NCI-H748 treated with DMSO at 0.1 percent for 48 hours (cell line): ENCODE results near the gene C16orf54.
"Not testable (repeated sequence)": the region's sequence is repeated elsewhere in the genome, so short reads cannot be mapped to it uniquely, and the experiment has no call there.

Experiments used
- DNase-seq: peaks from one replicate; lab custom pipeline; 2025; lab: John Stamatoyannopoulos, UW

Gene C16orf54

GRCh38 chr16:29739927-29740629, 5.7 kb downstream of the C16orf54 start:
- not testable (repeated sequence) for DNase-seq

GRCh38 chr16:29738514-29738913, 7.3 kb downstream of the C16orf54 start:
- no peak for DNase-seq

DNA sequence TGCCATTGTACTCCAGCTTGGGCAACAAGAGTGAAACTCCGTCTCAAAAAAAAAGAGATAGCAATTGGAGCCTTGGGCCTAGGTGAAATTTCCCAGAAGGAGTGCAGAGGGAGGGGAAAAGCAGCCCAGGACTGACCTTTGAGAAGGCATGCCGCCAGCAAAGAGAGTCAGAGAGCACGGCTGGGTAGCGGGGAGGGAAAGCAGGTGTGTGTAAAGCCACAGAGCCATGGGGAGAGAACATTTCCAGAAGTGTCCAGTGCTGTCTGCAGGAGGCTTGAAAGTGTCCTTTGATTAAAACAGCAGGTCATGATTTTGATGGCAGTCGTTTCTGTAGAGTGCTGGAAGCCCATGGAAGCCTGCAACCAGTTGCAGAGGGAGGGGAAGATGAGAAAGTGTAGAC, 8.1 kb downstream of the C16orf54 start:
- DNase-seq: no peak

GRCh38 chr16:29736764-29737163, 9.0 kb downstream of the C16orf54 start:
- DNase-seq: no peak

- DNase-seq: no peak
Measured at GRCh38 chr16:29736112-29736511, 9.7 kb downstream of the C16orf54 start.

DNA sequence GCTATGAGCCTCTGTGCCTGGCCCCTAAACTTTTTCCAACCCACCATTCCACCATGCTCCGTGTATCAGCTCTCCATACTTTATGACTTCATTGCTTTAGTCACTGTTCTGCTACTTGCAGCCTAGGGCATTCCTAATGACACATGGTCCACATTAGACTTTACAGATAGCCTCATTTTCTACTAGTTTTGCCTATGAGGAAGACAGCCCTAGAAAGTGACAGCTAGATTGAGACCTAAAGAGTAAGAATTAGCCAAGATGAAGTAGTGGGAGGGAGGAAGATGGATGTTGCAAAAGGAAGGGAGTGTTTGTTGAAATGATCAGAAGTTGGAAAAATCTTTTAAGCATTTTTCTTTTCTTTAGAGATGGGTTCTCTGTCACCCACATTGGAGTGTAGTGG, 11.0 kb downstream of the C16orf54 start:
- no peak for DNase-seq

DNA sequence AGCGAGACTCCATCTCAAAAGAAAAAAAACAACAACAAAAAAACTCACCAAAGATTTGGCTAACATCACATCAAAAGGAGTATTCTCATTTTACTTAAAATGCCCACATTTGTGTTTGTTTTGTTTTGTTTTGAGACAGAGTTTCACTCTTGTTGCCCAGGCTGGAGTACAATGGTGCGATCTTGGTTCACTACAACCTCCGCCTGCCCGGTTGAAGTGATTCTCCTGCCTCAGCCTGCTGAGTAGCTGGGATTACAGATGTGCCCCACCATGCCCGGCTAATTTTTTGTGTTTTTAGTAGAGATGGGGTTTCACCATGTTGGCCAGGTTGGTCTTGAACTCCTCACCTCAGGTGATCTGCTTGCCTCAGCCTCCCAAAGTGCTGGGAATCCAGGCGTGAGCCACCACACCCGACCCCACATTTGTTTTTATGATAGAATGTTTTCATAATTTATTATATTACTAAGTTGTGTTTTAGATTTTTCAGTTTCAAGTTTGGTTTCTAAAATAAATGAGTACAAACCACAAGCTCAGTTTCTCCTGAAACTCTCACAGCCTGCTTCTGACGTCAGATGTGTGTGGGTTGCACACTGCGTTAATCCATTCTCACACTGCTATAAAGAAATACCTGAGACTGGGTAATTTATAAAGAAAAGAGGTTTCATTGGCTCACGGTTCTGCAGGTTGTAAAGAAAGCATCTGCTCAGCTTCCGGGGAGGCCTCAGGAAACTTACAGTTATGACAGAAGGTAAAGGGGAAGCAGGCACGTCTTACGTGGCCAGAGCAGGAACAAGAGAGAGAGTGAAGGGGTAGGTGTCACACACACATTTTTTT, 13.8 kb downstream of the C16orf54 start:
- DNase-seq: not testable (repeated sequence)

- DNase-seq: no peak
Measured at GRCh38 chr16:29730649-29731048, 15.1 kb downstream of the C16orf54 start.

DNA sequence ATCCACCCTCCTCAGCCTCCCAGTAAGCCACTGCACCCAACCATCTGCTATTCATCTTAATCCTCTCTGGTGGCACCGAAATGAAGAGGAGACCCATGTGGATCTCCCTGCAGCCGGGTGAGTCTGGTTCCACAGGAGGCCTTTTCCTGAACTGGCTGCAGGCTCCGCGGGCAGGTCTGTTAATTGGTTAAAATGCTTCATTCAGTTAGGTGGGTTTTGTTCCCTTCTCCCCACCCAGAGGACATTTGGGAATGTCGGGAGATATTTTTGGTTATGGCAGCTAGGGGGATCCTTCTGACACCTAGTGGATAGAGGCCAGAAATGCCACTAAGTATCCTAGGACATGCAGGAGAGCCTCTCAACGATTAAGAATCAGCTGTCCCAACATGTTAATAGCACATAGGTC, 16.7 kb downstream of the C16orf54 start:
- DNase-seq: no peak

DNA sequence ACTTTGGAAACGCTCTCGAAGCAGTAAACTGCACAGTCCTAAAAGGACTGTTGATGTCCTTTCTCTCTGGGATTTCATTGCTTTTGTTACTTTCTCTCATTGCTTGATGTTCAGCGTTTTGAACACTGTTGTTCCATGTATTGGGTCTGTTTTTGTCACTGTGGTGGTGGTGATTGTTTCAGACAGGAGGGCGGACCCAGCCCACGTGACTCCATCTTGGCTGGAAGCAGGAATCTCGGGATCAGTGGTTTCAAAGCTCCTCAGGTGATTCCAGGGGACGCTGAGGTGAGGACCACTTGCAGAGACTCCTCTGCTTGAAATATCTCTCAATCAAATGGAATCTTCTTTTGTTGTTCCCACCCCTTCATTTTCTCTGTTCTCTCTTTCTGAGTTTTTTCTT, 18.3 kb downstream of the C16orf54 start:
- DNase-seq: no peak

GRCh38 chr16:29726845-29727377, 18.9 kb downstream of the C16orf54 start:
- DNase-seq: no peak

DNA sequence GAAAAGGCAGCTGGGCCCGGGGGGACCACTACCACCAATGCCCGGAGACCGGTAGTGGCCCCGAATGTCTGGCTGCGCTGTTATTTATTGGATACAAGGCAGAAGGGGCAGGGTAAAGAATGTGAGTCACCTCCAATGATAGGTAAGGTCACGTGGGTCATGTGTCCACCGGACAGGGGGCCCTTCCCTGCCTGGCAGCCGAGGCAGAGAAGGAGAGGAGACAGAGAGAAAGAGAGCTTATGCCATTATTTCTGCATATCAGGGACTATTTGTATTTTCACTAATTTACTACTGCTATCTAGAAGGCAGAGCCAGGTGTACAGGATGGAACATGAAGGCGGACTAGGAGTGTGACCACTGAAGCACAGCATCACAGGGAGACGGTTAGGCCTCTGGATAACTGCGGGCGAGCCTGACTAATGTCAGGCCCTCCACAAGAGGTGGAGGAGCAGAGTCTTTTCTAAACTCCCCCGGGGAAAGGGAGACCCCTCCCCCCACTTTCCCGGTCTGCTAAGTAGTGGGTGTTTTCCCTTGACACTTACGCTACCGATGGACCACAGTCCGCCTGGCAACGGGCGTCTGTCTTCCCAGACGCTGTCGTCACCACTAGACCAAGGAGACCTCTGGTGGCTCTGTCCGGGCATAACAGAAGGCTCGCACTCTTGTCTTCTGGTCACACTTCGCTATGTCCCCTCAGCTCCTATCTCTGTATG, 24.5 kb downstream of the C16orf54 start:
- peak; percentile 3 for DNase-seq

- no peak for DNase-seq
Measured at GRCh38 chr16:29720703-29721102, 25.1 kb downstream of the C16orf54 start.

DNA sequence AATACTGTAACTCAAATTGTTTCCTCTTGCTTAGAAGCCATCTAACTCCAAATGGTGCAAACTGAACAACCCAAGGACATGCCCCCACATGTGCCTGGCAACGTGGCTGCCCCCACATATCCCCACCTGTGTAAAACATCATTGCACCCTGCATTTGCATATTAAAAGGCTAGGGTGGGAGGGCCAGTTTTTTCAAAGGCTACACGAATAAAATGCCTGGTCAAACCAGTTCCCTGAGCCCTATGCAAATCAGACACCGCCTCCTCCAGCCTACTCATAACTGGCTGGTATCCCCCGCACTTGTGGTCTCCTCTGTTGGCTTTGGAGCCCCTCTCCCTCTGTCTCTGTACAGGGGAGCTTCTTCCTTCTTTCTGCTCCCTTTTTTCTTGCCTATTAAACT, 26.7 kb downstream of the C16orf54 start:
- DNase-seq: no peak

- no peak for DNase-seq
Measured at GRCh38 chr16:29717113-29717512, 28.7 kb downstream of the C16orf54 start.

- no peak for DNase-seq
Measured at GRCh38 chr16:29714972-29715371, 30.8 kb downstream of the C16orf54 start.

DNA sequence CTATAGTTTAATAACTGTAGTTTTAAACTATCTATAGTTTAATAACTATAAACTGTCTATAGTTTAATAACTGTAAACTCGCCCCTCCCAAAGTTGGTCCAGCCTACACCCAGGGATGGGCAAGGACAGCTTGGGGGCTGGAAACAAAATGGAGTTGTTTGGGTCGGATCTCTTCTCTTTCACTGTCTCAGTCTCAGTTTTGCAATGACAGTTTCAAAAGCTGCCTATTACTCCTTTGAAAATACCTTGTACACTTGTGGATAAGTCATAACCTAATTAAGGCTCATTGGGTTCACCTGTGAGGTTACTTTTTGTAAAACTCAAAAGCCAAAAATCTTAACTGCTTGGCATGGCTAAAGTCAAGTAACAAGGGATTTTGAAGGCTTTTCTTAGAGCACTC, 31.4 kb downstream of the C16orf54 start:
- DNase-seq: no peak

GRCh38 chr16:29712809-29713208, 33.0 kb downstream of the C16orf54 start:
- no peak for DNase-seq

GRCh38 chr16:29710227-29711219, 35.3 kb downstream of the C16orf54 start:
- DNase-seq: peak; percentile 19

DNA sequence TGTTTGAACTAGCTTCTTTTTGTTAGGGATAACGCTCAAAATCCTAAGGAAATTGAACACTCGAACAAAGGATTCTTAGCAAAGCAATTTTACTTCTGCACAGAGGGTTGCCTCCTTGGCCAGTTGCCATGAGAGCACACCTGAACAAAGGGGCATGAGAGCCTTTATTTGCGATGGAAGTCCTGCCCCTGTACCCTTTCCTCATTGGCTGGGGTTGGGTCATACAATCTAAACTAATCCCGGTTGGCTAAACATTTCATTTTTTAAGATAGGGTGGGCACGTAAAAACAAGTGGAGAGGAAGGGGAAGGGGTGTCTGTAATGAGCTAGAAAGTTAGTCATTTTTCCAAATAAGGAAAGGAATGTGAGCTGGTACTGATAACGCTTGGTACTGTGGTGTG, 36.1 kb downstream of the C16orf54 start:
- DNase-seq: peak; percentile 23

- DNase-seq: peak; percentile 10
Measured at GRCh38 chr16:29708917-29709600, 36.7 kb downstream of the C16orf54 start.
